NCI-H1417 treated with DMSO at 0.1 percent for 48 hours (cell line): ENCODE measurements around the gene MT3.
A peak's percentile ranks its signal among the peaks of the same experiment; 100 is the strongest.
"Not testable (repeated sequence)": the region's sequence is repeated elsewhere in the genome, so short reads cannot be mapped to it uniquely, and the experiment has no call there.

Experiments used
- DNase-seq: peaks from one replicate; lab custom pipeline; 2025; lab: John Stamatoyannopoulos, UW

MT3 gene

GRCh38 chr16:56580391-56581048 lies 8.8 kb upstream of the MT3 start:
- DNase-seq: no peak

DNA sequence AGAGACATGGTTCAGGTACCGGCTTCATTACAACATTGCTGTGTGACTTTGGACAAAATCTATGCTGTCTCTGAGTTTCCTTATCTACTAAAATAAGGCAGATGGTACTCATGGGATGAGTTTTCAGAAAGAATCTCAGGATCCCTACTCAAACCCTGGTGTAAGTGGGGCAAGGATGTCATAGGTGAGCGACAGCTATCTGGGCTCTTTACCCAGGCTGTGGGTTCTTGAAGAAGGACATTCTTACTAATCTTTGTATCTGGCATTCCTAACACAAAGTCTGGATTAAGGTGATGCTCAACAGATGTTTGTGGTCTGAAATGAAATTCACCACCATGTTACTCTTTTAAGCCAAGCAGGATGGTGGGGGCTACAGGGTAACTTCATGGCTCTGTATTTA lies 6.4 kb upstream of the MT3 start:
- DNase-seq: not testable (repeated sequence)

GRCh38 chr16:56583351-56584168 lies 5.8 kb upstream of the MT3 start:
- no peak for DNase-seq

DNA sequence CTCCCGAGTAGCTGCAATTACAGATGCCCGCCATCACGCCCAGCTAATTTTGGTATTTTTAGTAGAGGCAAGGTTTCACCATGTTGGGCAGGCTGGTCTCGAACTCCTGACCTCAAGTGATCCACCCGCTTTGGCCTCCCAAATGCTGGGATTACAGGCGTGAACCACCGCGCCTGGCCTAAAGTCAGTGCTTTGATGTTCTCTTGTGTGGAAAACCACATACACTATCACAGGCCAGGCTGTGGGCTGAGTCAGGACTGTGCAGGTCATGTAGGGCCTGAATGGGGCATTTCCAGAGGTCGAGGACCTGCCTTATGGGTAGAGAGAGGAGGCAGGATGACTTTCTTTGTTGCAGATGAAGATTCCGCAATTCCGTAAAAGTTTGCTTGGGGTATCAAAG lies 5.1 kb upstream of the MT3 start:
- DNase-seq: no peak

- DNase-seq: no peak
These were observed 567 bp upstream of the MT3 start for GRCh38 chr16:56588781-56589140.

DNA sequence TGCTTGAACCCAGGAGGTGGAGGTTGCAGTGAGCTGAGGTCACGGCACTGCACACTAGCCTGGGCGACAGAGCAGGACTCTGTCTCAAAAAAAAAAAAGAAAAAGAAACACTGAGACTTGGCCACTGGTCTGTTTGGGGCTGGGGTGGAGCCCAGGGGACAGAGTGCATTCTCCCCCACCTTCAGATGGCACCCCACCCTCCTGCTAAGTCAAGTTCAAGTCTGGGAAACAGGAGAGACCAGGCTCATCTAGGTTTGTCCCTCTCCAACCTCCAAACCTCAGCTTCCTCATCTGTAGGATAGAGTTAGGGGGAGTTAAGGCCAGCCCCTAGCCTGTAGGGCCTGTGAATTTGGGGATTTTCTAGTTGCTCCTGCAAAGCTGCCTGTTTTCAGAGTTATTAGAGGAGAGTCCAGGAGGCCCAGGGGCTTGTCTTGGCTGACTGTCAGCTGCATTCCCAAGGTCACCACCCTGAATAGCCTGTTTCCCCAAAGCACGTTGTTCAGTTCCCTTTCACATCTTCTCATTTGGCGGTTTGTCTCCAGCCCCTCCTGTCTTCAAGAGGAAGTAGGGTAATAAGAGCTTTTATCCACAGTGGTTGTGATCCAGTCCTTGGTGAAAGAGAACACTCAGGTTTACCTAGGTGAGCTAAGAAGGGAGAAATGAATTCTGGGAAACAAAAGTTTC lies 2.2 kb downstream of the MT3 start:
- DNase-seq: no peak

GRCh38 chr16:56593573-56594291 lies 4.4 kb downstream of the MT3 start:
- no peak for DNase-seq

DNA sequence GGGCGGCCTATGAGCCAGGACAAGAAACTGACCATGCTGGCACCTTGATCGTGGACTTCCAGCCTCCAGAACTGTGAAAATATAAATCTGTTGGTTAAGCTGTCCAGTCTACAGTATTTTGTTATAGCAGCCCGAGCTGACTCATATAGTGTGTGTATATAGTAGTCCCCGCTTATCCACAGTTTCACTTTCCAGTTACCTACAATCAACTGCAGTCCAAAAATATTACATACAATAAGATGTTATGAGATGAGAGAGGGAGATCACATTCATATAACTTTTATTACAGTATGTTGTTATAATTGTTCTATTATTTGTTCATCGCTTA lies 4.9 kb downstream of the MT3 start:
- DNase-seq: no peak

GRCh38 chr16:56600398-56600999 lies 11.2 kb downstream of the MT3 start:
- DNase-seq: no peak

GRCh38 chr16:56601325-56601724 lies 12.0 kb downstream of the MT3 start:
- no peak for DNase-seq

DNA sequence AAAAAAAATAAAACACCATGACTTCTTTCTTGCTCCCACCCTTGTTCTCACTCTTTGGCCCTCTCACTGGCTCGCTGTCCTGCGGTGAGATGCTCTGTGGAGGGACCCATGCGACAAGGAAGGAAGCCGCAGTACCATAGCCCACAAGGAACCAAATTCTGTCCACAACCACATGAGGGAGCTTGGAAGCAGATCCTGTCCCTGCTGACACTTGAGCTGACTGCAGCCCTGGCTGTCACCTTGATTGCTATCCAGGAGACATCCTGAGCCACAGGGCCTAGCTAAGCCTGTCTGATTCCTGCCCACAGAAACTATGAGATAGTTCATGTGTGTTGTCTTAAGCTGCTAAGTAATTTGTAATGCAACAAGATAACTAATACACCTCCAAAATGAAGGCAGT lies 14.3 kb downstream of the MT3 start:
- no peak for DNase-seq

DNA sequence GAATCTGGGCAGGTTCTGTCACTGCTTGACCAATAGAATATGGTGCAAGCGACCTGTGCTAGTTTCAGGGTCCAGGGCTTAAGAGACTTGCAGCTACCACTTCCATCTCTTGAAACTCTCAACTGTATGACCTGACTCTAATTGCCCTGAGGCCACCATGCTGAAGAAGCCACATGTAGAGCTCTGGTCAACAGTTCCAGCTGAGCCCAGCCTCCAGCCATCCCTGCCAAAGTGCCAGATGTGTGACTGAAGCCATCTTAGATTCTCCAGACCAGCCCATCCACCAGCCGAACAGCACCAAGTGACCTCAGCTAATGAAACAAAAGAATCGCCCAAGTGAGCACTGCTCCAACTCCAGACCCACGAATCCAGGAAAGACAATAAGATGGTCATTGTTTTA lies 15.6 kb downstream of the MT3 start:
- DNase-seq: no peak

- DNase-seq: no peak
These were observed 16.1 kb downstream of the MT3 start for GRCh38 chr16:56605475-56605874.

DNA sequence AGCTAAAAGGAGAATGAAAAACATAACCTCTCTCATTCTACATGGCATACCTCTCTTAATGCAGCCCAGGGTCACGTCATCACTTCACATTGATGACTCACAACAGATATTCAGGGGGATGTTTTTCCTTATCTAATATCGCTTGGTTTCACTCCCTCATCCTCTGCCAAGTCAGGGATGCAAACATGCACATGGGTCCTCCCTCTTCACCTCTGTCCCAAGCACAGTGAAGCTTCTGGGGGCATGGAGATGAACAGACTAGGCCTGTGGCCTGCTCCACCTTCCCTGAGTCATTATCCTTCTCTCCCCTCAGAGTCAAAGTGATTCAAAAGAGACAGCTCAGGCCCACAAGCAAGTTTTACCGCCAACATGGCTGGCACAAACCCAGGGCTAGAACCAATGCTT lies 16.7 kb downstream of the MT3 start:
- no peak for DNase-seq

- no peak for DNase-seq
These were observed 17.3 kb downstream of the MT3 start for GRCh38 chr16:56606476-56607108.

- DNase-seq: no peak
These were observed 17.8 kb downstream of the MT3 start for GRCh38 chr16:56607109-56607618.

DNA sequence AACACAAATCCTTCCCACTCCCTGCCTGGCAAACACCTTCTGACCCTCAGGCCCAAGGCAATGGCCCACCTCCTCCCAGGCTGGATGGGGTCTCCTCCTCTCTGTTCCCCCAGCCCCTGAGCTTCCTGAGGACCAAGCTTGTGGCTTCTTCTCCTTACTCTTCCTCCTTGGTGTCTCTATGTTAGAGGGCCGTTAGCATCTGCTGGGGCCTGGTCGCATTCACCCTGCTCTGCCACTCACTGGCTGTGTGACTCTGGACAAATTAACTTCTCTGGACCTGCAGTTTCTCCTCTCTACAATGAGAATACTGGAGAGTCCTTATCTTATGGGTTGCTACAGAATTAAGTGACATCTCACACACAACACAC lies 18.3 kb downstream of the MT3 start:
- no peak for DNase-seq

DNA sequence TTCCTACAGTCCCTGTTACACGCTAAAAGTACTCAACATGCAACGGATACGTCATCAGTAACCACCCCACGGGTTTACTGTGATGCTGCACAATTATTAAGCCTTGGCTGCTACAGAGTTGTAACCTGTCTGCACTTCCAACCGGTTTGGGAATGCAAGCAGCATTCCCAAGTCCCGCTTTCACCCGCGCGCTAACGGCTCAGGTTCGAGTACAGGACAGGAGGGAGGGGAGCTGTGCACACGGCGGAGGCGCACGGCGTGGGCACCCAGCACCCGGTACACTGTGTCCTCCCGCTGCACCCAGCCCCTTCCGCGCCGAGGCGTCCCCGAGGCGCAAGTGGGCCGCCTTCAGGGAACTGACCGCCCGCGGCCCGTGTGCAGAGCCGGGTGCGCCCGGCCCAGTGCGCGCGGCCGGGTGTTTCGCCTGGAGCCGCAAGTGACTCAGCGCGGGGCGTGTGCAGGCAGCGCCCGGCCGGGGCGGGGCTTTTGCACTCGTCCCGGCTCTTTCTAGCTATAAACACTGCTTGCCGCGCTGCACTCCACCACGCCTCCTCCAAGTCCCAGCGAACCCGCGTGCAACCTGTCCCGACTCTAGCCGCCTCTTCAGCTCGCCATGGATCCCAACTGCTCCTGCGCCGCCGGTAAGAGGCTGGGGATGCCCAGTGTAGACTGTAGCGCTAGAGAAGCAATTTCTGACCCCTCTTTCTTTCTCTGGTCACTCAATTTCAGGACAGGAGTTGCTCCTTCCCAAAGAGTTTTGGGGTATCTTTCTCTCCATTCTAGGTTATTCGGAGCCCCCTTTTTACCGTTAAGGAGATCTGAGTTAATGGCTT lies 18.9 kb downstream of the MT3 start, which contains the start of gene MT2A:
MT2A (plus strand) TSS at position 542 of the 833 bp plus-strand sequence; CDS start at position 614, 72 bp downstream.
- DNase-seq: peak; percentile 40

DNA sequence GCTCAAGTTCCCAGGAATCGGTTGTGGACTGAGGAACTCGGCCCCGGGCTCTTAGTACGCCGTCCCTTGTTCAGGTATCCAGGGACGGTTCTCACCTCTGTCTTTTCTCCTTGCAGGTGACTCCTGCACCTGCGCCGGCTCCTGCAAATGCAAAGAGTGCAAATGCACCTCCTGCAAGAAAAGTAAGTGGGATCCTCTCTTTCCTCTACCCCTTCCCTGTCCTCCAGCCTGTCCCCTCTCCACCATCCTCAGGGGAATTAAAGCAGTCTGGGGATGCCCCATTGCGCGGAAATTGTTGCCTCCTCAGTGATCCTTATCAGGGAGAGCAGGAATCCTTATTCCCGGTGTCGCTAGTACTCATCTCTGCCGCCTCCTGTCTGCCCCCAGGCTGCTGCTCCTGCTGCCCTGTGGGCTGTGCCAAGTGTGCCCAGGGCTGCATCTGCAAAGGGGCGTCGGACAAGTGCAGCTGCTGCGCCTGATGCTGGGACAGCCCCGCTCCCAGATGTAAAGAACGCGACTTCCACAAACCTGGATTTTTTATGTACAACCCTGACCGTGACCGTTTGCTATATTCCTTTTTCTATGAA lies 19.6 kb downstream of the MT3 start:
- no peak for DNase-seq

GRCh38 chr16:56609463-56609921 lies 20.2 kb downstream of the MT3 start:
- no peak for DNase-seq
